Upper lobe of right lung (tissue), 1 donor: ENCODE results near the gene DNAJB8. TPM values are rescaled to one million over a fixed set of nuclear protein-coding genes. Genes with fewer than 3 reads are reported as not detected.

ENCODE experiments used
- ATAC-seq: fragments of 200-7000 bp; cut with Tn5 transposase; one replicate; pipeline ENCODE4 v1.9.1; 2020; ENCODE audit warnings: mild to moderate bottlenecking, moderate library complexity
- DNase-seq: peaks from one replicate; pipeline ENCODE4 v3.0.0-alpha.2; 2020
- H3K27ac ChIP-seq: fragments of 200-600 bp; one replicate; pipeline ENCODE4 v1.8.0; 2022
- H3K27me3 ChIP-seq: fragments of 200-600 bp; one replicate; pipeline ENCODE4 v1.8.0; 2022; ENCODE audit warnings: mild to moderate bottlenecking
- H3K36me3 ChIP-seq: fragments of 200-600 bp; one replicate; pipeline ENCODE4 v1.8.0; 2022
- H3K4me1 ChIP-seq: fragments of 200-600 bp; one replicate; pipeline ENCODE4 v1.8.0; 2022
- H3K4me3 ChIP-seq: fragments of 200-600 bp; one replicate; pipeline ENCODE4 v1.8.0; 2022; ENCODE audit warnings: mild to moderate bottlenecking
- H3K9me3 ChIP-seq: fragments of 200-600 bp; one replicate; pipeline ENCODE4 v1.8.0; 2022
- intact Hi-C: fragments of 100-400 bp; cut with DNase I; formaldehyde crosslinking; loops from one replicate; pipeline ENCODE4 v1.11.0; 2022
- total RNA-seq: library from RNA; stranded (reverse); fragmentation: NEBNext Ultra II Directional; extraction: Animal tissue kit (Norgen Biotek cat#: 25700); gene quantifications from one replicate; pipeline ENCODE4 v1.2.1, GENCODE V29; 2021
- TF ChIP-seq, protein P1 (sequence below): fragments of 200-600 bp; IDR thresholded peaks from one replicate; pipeline ENCODE4 v1.8.0; 2022; ENCODE audit warnings: antibody characterized with exemption
- donor health status: DM: no; HTN: yes; CAD: no; lungs with severe emphysema.

Gene DNAJB8
- total RNA-seq, 1 donor from 2014 or later = not detected

DNA sequence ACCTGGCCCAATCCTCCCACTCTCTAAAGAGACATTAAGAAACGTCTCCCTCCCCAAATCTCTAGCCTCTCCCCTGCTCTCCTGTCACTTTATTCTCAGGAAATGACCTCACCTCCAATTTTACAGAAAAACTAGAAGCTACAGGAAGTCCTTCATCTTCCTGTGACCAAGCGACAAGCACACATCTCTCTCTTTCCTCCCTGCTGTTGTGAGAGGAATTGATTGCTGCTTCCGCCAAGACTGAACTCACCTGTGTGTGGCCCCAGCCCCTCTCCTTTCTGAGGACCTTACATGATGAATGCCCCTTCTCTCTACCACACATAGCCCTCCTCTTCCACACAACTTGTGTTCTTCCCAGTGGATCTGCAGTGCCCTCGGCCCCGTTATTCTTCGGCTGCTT lies 18.2 kb downstream of the DNAJB8 start:
- Histone ChIP-seq H3K4me3 (no peak overlapping the region), H3K4me1 (no peaks in the 10 kb centered on the region), H3K9me3 (no peaks in the 10 kb centered on the region), H3K36me3 (no peaks in the 10 kb centered on the region), H3K27me3 (no peaks in the 10 kb centered on the region), H3K27ac (no peak overlapping the region)
- intact Hi-C loops = no loop called here
- TF ChIP-seq, protein P1, sequence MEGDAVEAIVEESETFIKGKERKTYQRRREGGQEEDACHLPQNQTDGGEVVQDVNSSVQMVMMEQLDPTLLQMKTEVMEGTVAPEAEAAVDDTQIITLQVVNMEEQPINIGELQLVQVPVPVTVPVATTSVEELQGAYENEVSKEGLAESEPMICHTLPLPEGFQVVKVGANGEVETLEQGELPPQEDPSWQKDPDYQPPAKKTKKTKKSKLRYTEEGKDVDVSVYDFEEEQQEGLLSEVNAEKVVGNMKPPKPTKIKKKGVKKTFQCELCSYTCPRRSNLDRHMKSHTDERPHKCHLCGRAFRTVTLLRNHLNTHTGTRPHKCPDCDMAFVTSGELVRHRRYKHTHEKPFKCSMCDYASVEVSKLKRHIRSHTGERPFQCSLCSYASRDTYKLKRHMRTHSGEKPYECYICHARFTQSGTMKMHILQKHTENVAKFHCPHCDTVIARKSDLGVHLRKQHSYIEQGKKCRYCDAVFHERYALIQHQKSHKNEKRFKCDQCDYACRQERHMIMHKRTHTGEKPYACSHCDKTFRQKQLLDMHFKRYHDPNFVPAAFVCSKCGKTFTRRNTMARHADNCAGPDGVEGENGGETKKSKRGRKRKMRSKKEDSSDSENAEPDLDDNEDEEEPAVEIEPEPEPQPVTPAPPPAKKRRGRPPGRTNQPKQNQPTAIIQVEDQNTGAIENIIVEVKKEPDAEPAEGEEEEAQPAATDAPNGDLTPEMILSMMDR = no peak
- no peak for DNase-seq
- ATAC-seq = no peak

DNA sequence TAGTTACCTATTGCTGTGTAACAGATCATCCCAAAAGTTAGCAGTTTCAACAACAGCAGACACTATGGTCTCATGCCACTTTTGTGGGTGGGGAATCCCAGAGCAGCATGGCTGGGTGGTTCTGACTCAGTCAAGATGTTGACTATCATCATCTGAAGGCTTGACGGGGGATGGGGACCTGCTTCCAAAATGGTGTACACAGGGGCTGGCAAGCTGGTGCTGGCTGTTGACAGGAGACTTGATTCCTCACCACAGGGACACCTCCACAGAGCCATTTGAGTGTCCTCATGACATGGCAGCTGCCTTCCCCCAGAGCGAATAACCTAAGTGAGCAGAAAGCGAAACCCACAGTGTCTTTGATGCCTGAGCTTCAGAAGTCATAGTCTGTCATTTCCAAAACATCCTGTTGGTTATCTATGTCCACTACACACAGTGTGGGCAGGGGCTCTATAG lies 19.1 kb downstream of the DNAJB8 start:
- Histone ChIP-seq H3K9me3 (no peaks in the 10 kb centered on the region), H3K27me3 (no peaks in the 10 kb centered on the region), H3K4me3 (no peak overlapping the region), H3K36me3 (no peaks in the 10 kb centered on the region), H3K4me1 (no peaks in the 10 kb centered on the region), H3K27ac (no peak overlapping the region)
- no peak for DNase-seq
- ATAC-seq = no peak
- intact Hi-C loops = no loop called here
- TF ChIP-seq, protein P1 = no peak

DNA sequence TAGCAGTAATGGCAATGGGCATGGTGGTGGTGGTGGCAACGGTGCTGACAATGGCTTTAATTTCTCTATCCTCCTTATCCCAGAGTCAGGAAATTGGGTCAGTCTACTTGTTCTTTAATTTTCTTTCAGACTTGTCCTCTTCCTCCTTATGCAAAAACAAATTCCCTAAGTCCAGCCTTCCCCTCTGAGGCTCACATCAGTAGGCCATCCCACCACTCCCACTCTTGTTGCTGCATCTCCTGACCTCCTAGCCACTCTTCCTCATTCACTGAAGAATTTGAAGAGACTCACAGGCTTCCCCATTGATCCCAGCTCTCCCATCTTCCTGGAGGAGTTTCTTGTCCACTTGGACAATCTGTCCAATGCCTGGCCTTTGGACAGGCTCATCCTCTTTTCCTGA lies 19.9 kb downstream of the DNAJB8 start:
- H3K27me3 ChIP-seq = no peaks in the 10 kb centered on the region
- H3K27ac ChIP-seq = no peak overlapping the region
- H3K4me1 ChIP-seq = no peaks in the 10 kb centered on the region
- H3K4me3 ChIP-seq = no peak overlapping the region
- TF ChIP-seq, protein P1 = no peak
- DNase-seq (no peak), ATAC-seq (no peak)
- intact Hi-C loops = no loop called here
- no peaks in the 10 kb centered on the region for H3K9me3 ChIP-seq
- H3K36me3 ChIP-seq = no peaks in the 10 kb centered on the region

DNA sequence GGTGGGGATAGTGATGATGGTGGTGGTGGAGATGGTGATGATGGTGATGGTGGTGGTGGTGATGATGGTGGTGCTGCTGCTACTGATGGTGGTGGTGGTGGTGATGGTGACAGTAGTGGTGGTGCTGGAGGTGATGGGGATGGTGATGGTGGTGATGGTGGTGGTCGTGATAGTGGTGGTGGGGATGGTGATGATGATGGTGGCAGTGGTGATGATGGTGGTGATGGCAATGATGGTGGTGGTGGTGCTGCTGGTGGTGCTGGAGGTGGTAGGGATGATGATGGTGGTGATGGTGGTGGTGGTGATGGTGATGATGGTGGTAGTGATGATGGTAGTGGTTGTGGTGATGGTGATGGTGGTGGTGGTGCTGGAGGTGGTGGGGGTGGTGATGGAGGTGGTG lies 21.3 kb downstream of the DNAJB8 start:
- no peak for ATAC-seq
- Histone ChIP-seq H3K27me3 (no peaks in the 10 kb centered on the region), H3K27ac (no peak overlapping the region), H3K4me3 (no peak overlapping the region), H3K36me3 (no peaks in the 10 kb centered on the region), H3K9me3 (no peaks in the 10 kb centered on the region), H3K4me1 (no peaks in the 10 kb centered on the region)
- TF ChIP-seq, protein P1 = no peak
- no peak for DNase-seq
- intact Hi-C loops = no loop called here

DNA sequence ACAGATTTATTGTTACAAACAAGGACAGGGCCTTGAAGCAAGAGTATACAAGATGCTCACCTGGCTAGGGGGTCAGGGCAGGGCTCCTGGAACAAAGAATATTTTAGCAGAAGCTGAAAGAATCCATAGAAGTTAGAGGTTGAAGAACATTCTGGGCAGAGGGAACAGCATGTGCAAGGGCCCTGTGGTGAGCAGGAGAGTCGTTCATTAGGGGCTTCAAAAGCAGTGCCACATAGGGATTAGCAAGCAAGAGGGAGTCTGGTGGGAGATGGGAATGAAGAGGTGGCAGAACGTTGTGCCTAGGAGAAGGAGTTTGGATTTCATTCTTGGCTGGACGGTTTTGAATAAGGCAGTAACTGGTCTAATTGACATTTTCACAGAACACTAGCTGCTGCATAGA lies 22.9 kb downstream of the DNAJB8 start:
- TF ChIP-seq, protein P1 = no peak
- H3K9me3 ChIP-seq = no peaks in the 10 kb centered on the region
- no peak overlapping the region for H3K4me3 ChIP-seq
- H3K27me3 ChIP-seq = peaks cover 9% of the 10 kb centered on the region
- DNase-seq = no peak
- ATAC-seq = no peak
- no peaks in the 10 kb centered on the region for H3K36me3 ChIP-seq
- no peak overlapping the region for H3K27ac ChIP-seq
- intact Hi-C loops = no loop called here
- H3K4me1 ChIP-seq = no peaks in the 10 kb centered on the region

DNA sequence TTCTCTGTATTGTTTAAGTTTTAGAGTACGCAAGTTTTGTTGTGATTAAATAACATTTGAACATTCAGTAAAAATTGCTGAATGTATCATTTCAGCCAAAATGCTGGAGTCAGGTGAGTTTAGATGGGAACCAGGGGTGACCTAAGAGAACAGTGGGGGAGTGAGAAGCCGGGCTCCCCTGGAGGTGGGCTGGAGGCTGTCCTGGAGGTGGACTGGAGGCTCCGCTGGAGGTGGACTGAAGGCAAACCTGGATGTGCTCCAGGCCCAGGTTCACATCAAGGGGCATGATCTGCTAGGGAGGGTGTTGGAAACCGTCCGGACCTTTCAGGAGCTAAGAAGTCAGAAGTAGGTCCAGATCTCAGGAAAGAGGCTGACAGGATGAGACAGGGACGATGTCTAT lies 23.7 kb downstream of the DNAJB8 start:
- Histone ChIP-seq H3K27ac (no peak overlapping the region), H3K36me3 (no peaks in the 10 kb centered on the region), H3K9me3 (no peaks in the 10 kb centered on the region), H3K4me1 (no peaks in the 10 kb centered on the region), H3K27me3 (peaks cover 11% of the 10 kb centered on the region), H3K4me3 (no peak overlapping the region)
- intact Hi-C loops = no loop called here
- no peak for DNase-seq
- TF ChIP-seq, protein P1 = no peak
- ATAC-seq = no peak
